Caco-2 (cell line): ENCODE data around the gene SRGAP2B. TPM values are rescaled to one million over a fixed set of nuclear protein-coding genes. Genes with fewer than 3 reads are reported as not detected.
"Not testable (repeated sequence)": the region's sequence is repeated elsewhere in the genome, so short reads cannot be mapped to it uniquely, and the experiment has no call there.

ENCODE experiments used
- BruUV-seq: library from RNA; stranded (reverse); fragments of 400-500 nt; replicated peaks from 2 replicates; lab custom pipeline; 2021; lab: Mats Ljungman, UMichigan
- CTCF ChIA-PET: fragments of 300-600 bp; sonication (Branson Sonifier 250); formaldehyde crosslinking; loops from one replicate; lab custom pipeline; 2022; ENCODE audit warnings: antibody characterized with exemption; lab: Charles Lee
- POLR2A ChIA-PET: fragments of 300-600 bp; sonication (Branson Sonifier 250); formaldehyde crosslinking; loops from one replicate; lab custom pipeline; 2022; ENCODE audit warnings: antibody characterized with exemption; lab: Charles Lee
- DNase-seq, 2 experiments: peaks; one replicate each; pipeline versions ENCODE4 v3.0.0 to v3.0.0-alpha.2; 2020 to 2022
- H3K27me3 ChIP-seq: replicated peaks from 2 replicates; pipeline ENCODE4 v1.6.0; 2011; ENCODE audit warnings: low read length; ENCODE audit not compliant: control insufficient read depth, insufficient read depth
- H3K36me3 ChIP-seq: 2 replicates; pipeline ENCODE4 v1.5.1; 2011; ENCODE audit warnings: low read length; ENCODE audit not compliant: control insufficient read depth, insufficient read depth
- H3K4me1 ChIP-seq: fragments of 250-450 bp; sonication (Bioruptor Pico); 2 replicates; pipeline ENCODE4 v1.5.1; 2020; ENCODE audit warnings: mild to moderate bottlenecking
- H3K4me3 ChIP-seq: 2 replicates; pipeline ENCODE4 v1.5.1; 2011; ENCODE audit warnings: low read depth, mild to moderate bottlenecking, control low read depth, low read length
- H3K9me3 ChIP-seq: fragments of 250-450 bp; sonication (Bioruptor Pico); 2 replicates; pipeline ENCODE4 v1.5.1; 2020; ENCODE audit warnings: mild to moderate bottlenecking, moderate library complexity
- H3K27ac Mint-ChIP-seq: one replicate; pipeline ENCODE4 v1.8.0; 2022; ENCODE audit warnings: mixed read lengths; ENCODE audit not compliant: unreplicated experiment
- H3K27me3 Mint-ChIP-seq: one replicate; pipeline ENCODE4 v1.8.0; 2022; ENCODE audit warnings: mixed read lengths; ENCODE audit not compliant: insufficient read depth, unreplicated experiment
- H3K36me3 Mint-ChIP-seq: one replicate; pipeline ENCODE4 v1.8.0; 2022; ENCODE audit warnings: mild to moderate bottlenecking, mixed read lengths; ENCODE audit not compliant: insufficient read depth, unreplicated experiment
- H3K4me1 Mint-ChIP-seq: one replicate; pipeline ENCODE4 v1.8.0; 2022; ENCODE audit warnings: low read depth, mixed read lengths; ENCODE audit not compliant: unreplicated experiment
- H3K4me3 Mint-ChIP-seq: one replicate; pipeline ENCODE4 v1.8.0; 2022; ENCODE audit warnings: mild to moderate bottlenecking, moderate library complexity, mixed read lengths; ENCODE audit not compliant: unreplicated experiment
- H3K9me3 Mint-ChIP-seq: one replicate; pipeline ENCODE4 v1.8.0; 2022; ENCODE audit warnings: mixed read lengths; ENCODE audit not compliant: unreplicated experiment
- intact Hi-C: fragments of 100-400 bp; cut with micrococcal nuclease; formaldehyde crosslinking; loops from one replicate; pipeline ENCODE4 v1.10.0; 2022; ENCODE audit not compliant: unreplicated experiment
- total RNA-seq: library from RNA; stranded (reverse); gene quantifications from 2 replicates; pipeline ENCODE4 v1.2.3, GENCODE V29; 2022

SRGAP2B gene
- total RNA-seq, 1 experiment from 2014 or later = 6.5 TPM

DNA sequence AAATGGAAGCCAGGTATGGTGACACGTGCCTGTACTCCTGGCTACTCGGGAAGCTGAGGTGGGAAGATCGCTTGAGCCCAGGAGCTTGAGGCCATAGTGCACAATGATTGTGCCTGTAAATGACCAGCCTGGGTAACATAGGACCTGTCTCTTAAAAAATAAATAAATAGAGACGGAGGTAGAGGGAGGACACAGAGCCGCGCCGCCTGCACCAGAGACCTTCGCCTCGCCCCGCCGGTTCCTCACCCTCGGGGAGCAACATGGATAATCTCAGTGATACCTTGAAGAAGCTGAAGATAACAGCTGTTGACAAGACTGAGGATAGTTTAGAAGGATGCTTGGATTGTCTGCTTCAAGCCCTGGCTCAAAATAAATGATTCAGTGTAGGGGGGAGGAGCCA lies 130.4 kb downstream of the SRGAP2B start:
- H3K9me3 Mint-ChIP-seq, H3K4me1 ChIP-seq, H3K9me3 ChIP-seq, H3K4me3 Mint-ChIP-seq, H3K36me3 ChIP-seq, H3K36me3 Mint-ChIP-seq, H3K4me3 ChIP-seq, H3K27me3 ChIP-seq, H3K27ac Mint-ChIP-seq, H3K27me3 Mint-ChIP-seq, intact Hi-C loops, POLR2A ChIA-PET, CTCF ChIA-PET, DNase-seq, BruUV-seq, H3K4me1 Mint-ChIP-seq: not testable (repeated sequence)

DNA sequence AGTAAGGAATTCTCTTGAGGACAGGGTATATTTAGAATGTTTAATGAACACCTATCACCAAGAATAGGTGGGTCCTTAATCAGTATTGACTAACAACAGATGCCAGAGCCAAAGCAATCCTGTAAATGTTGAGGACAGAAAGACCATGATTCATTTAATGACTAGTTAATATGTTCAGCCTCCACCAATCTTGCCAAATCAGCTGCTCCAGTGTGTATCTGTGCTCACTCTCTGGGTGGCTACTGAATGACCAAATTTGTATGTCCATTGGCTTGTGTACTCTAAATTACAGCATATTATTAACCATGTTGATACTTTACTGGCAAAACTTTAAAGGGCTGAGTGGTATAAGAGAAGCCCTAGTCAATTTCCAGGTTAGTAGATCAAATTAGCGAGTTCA lies 130.9 kb downstream of the SRGAP2B start:
- intact Hi-C loops, H3K27me3 ChIP-seq, H3K36me3 ChIP-seq, H3K4me1 ChIP-seq, H3K4me3 ChIP-seq, H3K9me3 ChIP-seq, H3K4me1 Mint-ChIP-seq, H3K27ac Mint-ChIP-seq, H3K9me3 Mint-ChIP-seq, BruUV-seq, DNase-seq, H3K27me3 Mint-ChIP-seq, POLR2A ChIA-PET, H3K4me3 Mint-ChIP-seq, CTCF ChIA-PET, H3K36me3 Mint-ChIP-seq: not testable (repeated sequence)

DNA sequence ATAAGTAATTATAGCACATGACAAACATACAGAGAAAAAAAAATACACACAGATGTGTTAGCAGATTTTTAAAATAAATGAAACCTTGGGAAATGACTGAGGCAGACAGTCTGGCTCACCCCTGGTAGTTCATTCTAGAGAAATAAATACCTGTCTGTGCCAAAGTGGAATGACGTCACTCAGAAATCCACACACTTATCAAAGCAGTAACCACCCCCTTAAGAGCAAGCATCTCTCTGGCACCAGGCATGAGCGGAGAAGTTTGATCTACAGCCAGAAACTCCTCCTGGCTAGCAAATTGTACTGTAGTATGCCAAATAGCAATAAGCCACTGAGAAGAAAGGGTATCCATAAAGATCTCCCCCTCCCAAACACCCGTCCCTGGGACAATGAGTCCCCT lies 131.6 kb downstream of the SRGAP2B start:
- BruUV-seq = not testable (repeated sequence)

GRCh38 chr1:144961604-144962583 lies 133.2 kb downstream of the SRGAP2B start:
- H3K27me3 ChIP-seq, H3K36me3 Mint-ChIP-seq, H3K4me1 Mint-ChIP-seq, H3K27me3 Mint-ChIP-seq, H3K36me3 ChIP-seq, DNase-seq, H3K4me1 ChIP-seq, POLR2A ChIA-PET, BruUV-seq, intact Hi-C loops, H3K4me3 ChIP-seq, H3K9me3 Mint-ChIP-seq, H3K4me3 Mint-ChIP-seq, H3K27ac Mint-ChIP-seq, H3K9me3 ChIP-seq, CTCF ChIA-PET: not testable (repeated sequence)

More for the DNA sequence above, 131.6 kb downstream of the SRGAP2B start:
- H3K27ac Mint-ChIP-seq, H3K9me3 ChIP-seq, H3K27me3 ChIP-seq, H3K36me3 ChIP-seq, H3K4me3 ChIP-seq, POLR2A ChIA-PET, H3K4me1 Mint-ChIP-seq, H3K9me3 Mint-ChIP-seq, H3K27me3 Mint-ChIP-seq, H3K36me3 Mint-ChIP-seq, DNase-seq, intact Hi-C loops, CTCF ChIA-PET, H3K4me3 Mint-ChIP-seq, H3K4me1 ChIP-seq: not testable (repeated sequence)

DNA sequence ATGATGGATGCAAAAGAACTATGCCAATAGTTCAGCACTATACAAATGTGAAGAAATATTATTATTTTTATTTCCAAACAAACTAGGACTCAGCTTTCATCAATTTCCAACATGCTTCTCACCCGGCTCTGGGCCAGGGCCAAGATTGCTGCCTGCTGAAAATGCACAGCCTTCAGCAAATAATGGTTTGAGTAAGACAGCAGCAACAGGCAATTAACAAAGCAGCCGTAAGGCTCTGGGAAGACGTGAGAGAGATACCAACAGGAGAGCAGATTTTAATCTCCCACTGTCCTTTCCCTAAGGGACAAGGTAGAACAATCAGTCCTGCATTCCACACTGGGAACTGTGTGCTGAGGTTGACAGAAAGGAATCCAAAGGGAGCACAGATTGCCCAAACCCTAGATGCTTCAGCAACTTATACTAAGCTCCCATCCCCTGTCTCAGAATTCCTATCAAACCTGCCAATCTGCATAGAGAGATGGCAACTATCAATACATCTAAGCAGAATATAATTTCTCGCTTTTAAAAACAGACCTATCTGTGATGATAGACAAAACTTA lies 134.1 kb downstream of the SRGAP2B start:
- CTCF ChIA-PET, H3K4me1 ChIP-seq, H3K27ac Mint-ChIP-seq, DNase-seq, H3K36me3 Mint-ChIP-seq, H3K4me1 Mint-ChIP-seq, H3K4me3 ChIP-seq, POLR2A ChIA-PET, H3K36me3 ChIP-seq, BruUV-seq, H3K27me3 ChIP-seq, H3K4me3 Mint-ChIP-seq, H3K9me3 ChIP-seq, H3K9me3 Mint-ChIP-seq, intact Hi-C loops, H3K27me3 Mint-ChIP-seq: not testable (repeated sequence)

GRCh38 chr1:144948390-144948789 lies 146.7 kb downstream of the SRGAP2B start:
- BruUV-seq, H3K9me3 ChIP-seq, H3K27me3 ChIP-seq, H3K27ac Mint-ChIP-seq, H3K27me3 Mint-ChIP-seq, H3K9me3 Mint-ChIP-seq, DNase-seq, H3K4me1 ChIP-seq, H3K36me3 ChIP-seq, H3K4me3 Mint-ChIP-seq, intact Hi-C loops, POLR2A ChIA-PET, H3K36me3 Mint-ChIP-seq, CTCF ChIA-PET, H3K4me1 Mint-ChIP-seq, H3K4me3 ChIP-seq: not testable (repeated sequence)

DNA sequence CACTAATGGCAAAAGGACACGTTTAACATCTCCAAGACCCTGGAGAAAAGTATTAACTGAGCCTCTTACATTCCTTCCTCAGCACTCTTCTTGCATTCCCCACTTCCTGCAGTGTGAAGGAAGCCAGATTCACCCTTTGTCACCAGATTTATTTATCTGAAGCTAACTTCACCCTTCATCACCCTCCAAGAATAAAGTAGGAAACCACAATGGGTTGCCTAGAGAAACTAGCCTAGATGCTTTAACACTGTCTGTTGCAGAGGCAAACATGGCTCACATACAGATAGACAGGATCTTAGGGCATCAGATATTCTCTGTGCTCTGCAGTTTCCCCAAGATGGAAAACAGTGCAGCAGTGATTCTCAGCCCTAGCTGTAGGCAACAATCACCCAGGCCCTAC lies 147.6 kb downstream of the SRGAP2B start:
- H3K4me3 ChIP-seq, H3K27ac Mint-ChIP-seq, POLR2A ChIA-PET, H3K4me1 Mint-ChIP-seq, H3K27me3 ChIP-seq, H3K9me3 Mint-ChIP-seq, BruUV-seq, intact Hi-C loops, H3K4me1 ChIP-seq, H3K36me3 Mint-ChIP-seq, H3K9me3 ChIP-seq, H3K27me3 Mint-ChIP-seq, CTCF ChIA-PET, DNase-seq, H3K36me3 ChIP-seq, H3K4me3 Mint-ChIP-seq: not testable (repeated sequence)
